Endothelial cell of umbilical vein (primary cell): ENCODE measurements around the gene CDC42EP4.

Experiments used
- CTCF ChIP-seq, 2 donors: IDR thresholded peaks; 1 replicate in 1 of 2; 2 replicates in 1 of 2; pipeline ENCODE4 v1.5.1; 2011; ENCODE audit warnings: low read length in 2 of 2, mild to moderate bottlenecking in 2 of 2, moderate library complexity in 2 of 2, control low read depth in 1 of 2, inconsistent platforms in 1 of 2, low read depth in 1 of 2; ENCODE audit not compliant: insufficient read depth in 1 of 2; ENCODE audit errors: extremely low read depth in 1 of 2
- EZH2 ChIP-seq: IDR thresholded peaks from 2 replicates; pipeline ENCODE4 v1.6.1; 2012; ENCODE audit warnings: borderline replicate concordance, low read depth, mild to moderate bottlenecking, moderate library complexity, low read length, inconsistent platforms; ENCODE audit not compliant: severe bottlenecking
- FOS ChIP-seq: IDR thresholded peaks from 2 replicates; pipeline ENCODE4 v1.6.1; 2011; ENCODE audit warnings: mild to moderate bottlenecking, low read length, moderate library complexity, borderline replicate concordance; ENCODE audit not compliant: insufficient read depth
- JUN ChIP-seq: IDR thresholded peaks from 2 replicates; pipeline ENCODE4 v1.6.1; 2011; ENCODE audit warnings: borderline replicate concordance, low read depth; ENCODE audit not compliant: insufficient read length, insufficient read depth
- MYC ChIP-seq: IDR thresholded peaks from one replicate; pipeline ENCODE4 v1.6.1; 2011; ENCODE audit warnings: mild to moderate bottlenecking, low read depth, low read length
- POLR2A ChIP-seq: IDR thresholded peaks from 2 replicates; pipeline ENCODE4 v1.6.1; 2012; ENCODE audit warnings: low read depth, mild to moderate bottlenecking, control low read depth, low read length
- POLR2AphosphoS5 ChIP-seq: IDR thresholded peaks from 2 replicates; pipeline ENCODE4 v1.6.1; 2012; ENCODE audit warnings: low read depth, mild to moderate bottlenecking, control low read depth, low read length, moderate library complexity; ENCODE audit not compliant: insufficient read depth
- TF ChIP-seq, protein P1 (sequence below): IDR thresholded peaks from 2 replicates; pipeline ENCODE4 v1.6.1; 2011; ENCODE audit not compliant: insufficient read depth, insufficient read length

DNA sequence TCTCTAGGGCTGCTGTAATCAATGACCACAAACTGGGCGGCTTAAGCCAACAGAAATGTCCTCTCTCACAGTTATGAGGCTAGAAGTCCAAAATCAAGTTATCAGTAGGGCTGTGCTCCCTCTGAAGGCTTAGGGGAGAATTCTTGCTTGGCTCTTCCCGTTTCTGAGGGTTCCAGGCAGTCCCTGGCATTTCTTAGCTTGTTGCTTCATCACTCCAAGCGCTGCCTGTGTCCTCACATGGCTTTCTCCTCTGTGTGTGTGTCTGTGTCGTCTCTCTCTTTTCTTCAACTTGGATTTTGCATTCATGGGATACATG is 13.7 kb upstream of the CDC42EP4 start:
- no peak for TF ChIP-seq EZH2
- no peak for TF ChIP-seq CTCF (IDR thresholded peaks at IDR 0.05; ENCODE audit: extremely low read depth in 1 of 2, insufficient read depth in 1 of 2, low read depth in 1 of 2, low read length in 2 of 2)
- TF ChIP-seq POLR2A: no peak
- no peak for TF ChIP-seq JUN
- TF ChIP-seq, protein P1, sequence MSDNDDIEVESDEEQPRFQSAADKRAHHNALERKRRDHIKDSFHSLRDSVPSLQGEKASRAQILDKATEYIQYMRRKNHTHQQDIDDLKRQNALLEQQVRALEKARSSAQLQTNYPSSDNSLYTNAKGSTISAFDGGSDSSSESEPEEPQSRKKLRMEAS: no peak
- TF ChIP-seq POLR2AphosphoS5: no peak
- TF ChIP-seq MYC: no peak
- TF ChIP-seq FOS: no peak
